Astrocyte (in vitro differentiated cells and primary cell): ENCODE results near the gene GSTK1. TPM values are rescaled to one million over a fixed set of nuclear protein-coding genes. Genes with fewer than 3 reads are reported as not detected.

Source experiments
- DNase-seq: peaks from one replicate; pipeline ENCODE4 v3.0.0-alpha.2; 2010; ENCODE audit warnings: low read depth
- FAIRE-seq: peaks from 2 replicates; lab custom pipeline; 2011; peaks lifted over from hg19 to GRCh38; lab: Jason Lieb, UNC
- H2AFZ ChIP-seq: 2 replicates; pipeline ENCODE4 v1.6.0; 2012; ENCODE audit warnings: low read depth, low read length, inconsistent platforms
- H3K27ac ChIP-seq: 2 replicates; pipeline ENCODE4 v1.5.1; 2011; ENCODE audit warnings: low read depth, low read length, inconsistent platforms
- H3K27me3 ChIP-seq: 2 replicates; pipeline ENCODE4 v1.6.0; 2011; ENCODE audit warnings: low read length, inconsistent platforms; ENCODE audit not compliant: insufficient read depth
- H3K36me3 ChIP-seq: 2 replicates; pipeline ENCODE4 v1.5.1; 2011; ENCODE audit warnings: low read length, inconsistent platforms; ENCODE audit not compliant: insufficient read depth
- H3K4me1 ChIP-seq: 2 replicates; pipeline ENCODE4 v1.5.1; 2011; ENCODE audit warnings: low read length, inconsistent platforms; ENCODE audit not compliant: insufficient read depth
- H3K4me2 ChIP-seq: 2 replicates; pipeline ENCODE4 v1.6.0; 2012; ENCODE audit warnings: low read length, inconsistent platforms
- H3K4me3 ChIP-seq: 2 replicates; pipeline ENCODE4 v1.5.1; 2011; ENCODE audit warnings: low read depth, mild to moderate bottlenecking, low read length, inconsistent platforms; ENCODE audit not compliant: insufficient read depth
- H3K79me2 ChIP-seq: 2 replicates; pipeline ENCODE4 v1.6.0; 2012; ENCODE audit warnings: mild to moderate bottlenecking, low read length, inconsistent platforms; ENCODE audit not compliant: insufficient read depth
- H3K9ac ChIP-seq: 2 replicates; pipeline ENCODE4 v1.6.0; 2012; ENCODE audit warnings: mild to moderate bottlenecking, low read length, inconsistent platforms
- H3K9me3 ChIP-seq: 2 replicates; pipeline ENCODE4 v1.5.1; 2012; ENCODE audit warnings: low read depth, mild to moderate bottlenecking, low read length, inconsistent platforms; ENCODE audit not compliant: insufficient read depth
- H4K20me1 ChIP-seq: 2 replicates; pipeline ENCODE4 v1.6.0; 2012; ENCODE audit warnings: low read length, inconsistent platforms; ENCODE audit not compliant: insufficient read depth
- H3K27ac Mint-ChIP-seq: one replicate; pipeline ENCODE4 v1.8.0; 2021; ENCODE audit warnings: mild to moderate bottlenecking, mixed read lengths; ENCODE audit not compliant: unreplicated experiment
- H3K27me3 Mint-ChIP-seq: one replicate; pipeline ENCODE4 v1.8.0; 2021; ENCODE audit warnings: low read depth, mixed read lengths; ENCODE audit not compliant: unreplicated experiment
- H3K36me3 Mint-ChIP-seq: one replicate; pipeline ENCODE4 v1.8.0; 2021; ENCODE audit warnings: low read depth, mixed read lengths; ENCODE audit not compliant: unreplicated experiment
- H3K4me1 Mint-ChIP-seq: one replicate; pipeline ENCODE4 v1.8.0; 2021; ENCODE audit warnings: low read depth, mixed read lengths; ENCODE audit not compliant: unreplicated experiment
- H3K4me3 Mint-ChIP-seq: one replicate; pipeline ENCODE4 v1.8.0; 2021; ENCODE audit warnings: mild to moderate bottlenecking, moderate library complexity, mixed read lengths; ENCODE audit not compliant: unreplicated experiment
- H3K9me3 Mint-ChIP-seq: one replicate; pipeline ENCODE4 v1.8.0; 2021; ENCODE audit warnings: mild to moderate bottlenecking, mixed read lengths; ENCODE audit not compliant: unreplicated experiment
- EZH2 ChIP-seq: IDR thresholded peaks from 2 replicates; pipeline ENCODE4 v1.6.1; 2012; ENCODE audit warnings: mild to moderate bottlenecking, low read length, inconsistent platforms; ENCODE audit not compliant: insufficient read depth
- total RNA-seq: library from RNA; stranded (reverse); gene quantifications from 2 replicates; pipeline ENCODE4 v1.2.1, GENCODE V29; 2021
- TF ChIP-seq, protein P1 (sequence below): IDR thresholded peaks from 2 replicates; pipeline ENCODE4 v1.5.1; 2011; ENCODE audit warnings: low read depth, mild to moderate bottlenecking, inconsistent platforms, low read length, moderate library complexity; ENCODE audit not compliant: insufficient read depth

Gene GSTK1
- total RNA-seq, 1 donor from 2014 or later: 97.5 TPM

DNA sequence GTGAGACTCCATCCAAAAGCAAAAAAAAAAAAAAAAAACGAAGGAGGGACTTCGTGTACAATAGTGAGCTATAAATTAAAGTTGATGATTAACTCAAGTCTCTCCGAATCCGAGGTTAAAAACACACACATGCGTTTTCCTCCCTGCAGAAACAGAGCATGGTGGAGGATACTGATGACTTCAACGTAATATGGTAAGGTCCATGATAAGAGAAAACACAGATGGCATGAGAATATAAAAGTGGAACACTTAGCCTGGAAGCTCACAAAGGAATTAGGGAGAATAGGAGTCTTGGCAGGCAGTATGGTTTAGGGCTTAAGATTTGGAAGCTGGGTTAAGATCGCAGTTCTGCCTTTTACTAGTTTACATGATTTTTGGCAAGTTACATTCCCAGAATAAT is 20.1 kb upstream of the GSTK1 start:
- no peak overlapping the region for H3K4me2 ChIP-seq
- no peaks in the 10 kb centered on the region for H3K36me3 ChIP-seq
- H3K9me3 ChIP-seq: no peaks in the 10 kb centered on the region
- H3K36me3 Mint-ChIP-seq: no peaks in the 10 kb centered on the region
- DNase-seq (no peak), FAIRE-seq (no peak)
- no peaks in the 10 kb centered on the region for H3K27me3 Mint-ChIP-seq
- H2AFZ ChIP-seq: no peak overlapping the region
- H3K4me3 ChIP-seq: no peak overlapping the region
- peaks cover 23% of the 10 kb centered on the region for H3K4me1 Mint-ChIP-seq
- H4K20me1 ChIP-seq: no peaks in the 10 kb centered on the region
- no peak overlapping the region for H3K27ac Mint-ChIP-seq
- peaks cover 6% of the 10 kb centered on the region for H3K4me1 ChIP-seq
- no peak overlapping the region for H3K4me3 Mint-ChIP-seq
- no peak overlapping the region for H3K9ac ChIP-seq
- H3K27me3 ChIP-seq: peaks cover 7% of the 10 kb centered on the region
- no peak overlapping the region for H3K27ac ChIP-seq
- no peaks in the 10 kb centered on the region for H3K9me3 Mint-ChIP-seq
- no peaks in the 10 kb centered on the region for H3K79me2 ChIP-seq
- TF ChIP-seq EZH2: no peak
- TF ChIP-seq, protein P1, sequence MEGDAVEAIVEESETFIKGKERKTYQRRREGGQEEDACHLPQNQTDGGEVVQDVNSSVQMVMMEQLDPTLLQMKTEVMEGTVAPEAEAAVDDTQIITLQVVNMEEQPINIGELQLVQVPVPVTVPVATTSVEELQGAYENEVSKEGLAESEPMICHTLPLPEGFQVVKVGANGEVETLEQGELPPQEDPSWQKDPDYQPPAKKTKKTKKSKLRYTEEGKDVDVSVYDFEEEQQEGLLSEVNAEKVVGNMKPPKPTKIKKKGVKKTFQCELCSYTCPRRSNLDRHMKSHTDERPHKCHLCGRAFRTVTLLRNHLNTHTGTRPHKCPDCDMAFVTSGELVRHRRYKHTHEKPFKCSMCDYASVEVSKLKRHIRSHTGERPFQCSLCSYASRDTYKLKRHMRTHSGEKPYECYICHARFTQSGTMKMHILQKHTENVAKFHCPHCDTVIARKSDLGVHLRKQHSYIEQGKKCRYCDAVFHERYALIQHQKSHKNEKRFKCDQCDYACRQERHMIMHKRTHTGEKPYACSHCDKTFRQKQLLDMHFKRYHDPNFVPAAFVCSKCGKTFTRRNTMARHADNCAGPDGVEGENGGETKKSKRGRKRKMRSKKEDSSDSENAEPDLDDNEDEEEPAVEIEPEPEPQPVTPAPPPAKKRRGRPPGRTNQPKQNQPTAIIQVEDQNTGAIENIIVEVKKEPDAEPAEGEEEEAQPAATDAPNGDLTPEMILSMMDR: no peak

DNA sequence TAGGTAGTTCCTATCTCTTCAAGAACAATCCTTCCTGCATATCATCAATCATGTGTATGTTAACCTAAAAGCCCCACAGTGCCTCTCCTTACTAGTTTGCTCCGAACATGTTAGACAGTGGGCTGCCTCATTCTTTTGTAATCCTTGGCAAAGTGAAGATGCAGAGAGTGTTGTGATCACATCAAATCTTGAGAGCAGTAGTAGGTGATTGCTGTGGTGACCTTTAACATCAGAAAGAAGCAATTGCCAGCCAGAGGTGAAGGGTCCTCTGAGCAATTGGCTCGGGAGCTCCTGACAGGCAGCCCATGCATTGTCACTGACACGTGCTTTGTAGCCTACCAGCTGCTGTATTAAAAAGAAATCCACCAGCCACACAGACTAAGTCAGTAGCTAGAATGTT is 19.6 kb upstream of the GSTK1 start:
- no peak overlapping the region for H3K27ac Mint-ChIP-seq
- Histone ChIP-seq H4K20me1 (no peaks in the 10 kb centered on the region), H3K9me3 (no peaks in the 10 kb centered on the region), H3K27me3 (peaks cover 7% of the 10 kb centered on the region), H3K9ac (no peak overlapping the region), H3K36me3 (no peaks in the 10 kb centered on the region), H3K4me1 (peaks cover 6% of the 10 kb centered on the region), H2AFZ (no peak overlapping the region), H3K27ac (no peak overlapping the region), H3K4me2 (no peak overlapping the region), H3K79me2 (no peaks in the 10 kb centered on the region), H3K4me3 (no peak overlapping the region)
- DNase-seq (no peak), FAIRE-seq (no peak)
- no peak overlapping the region for H3K4me3 Mint-ChIP-seq
- H3K4me1 Mint-ChIP-seq: peaks cover 23% of the 10 kb centered on the region
- no peak for TF ChIP-seq EZH2
- TF ChIP-seq, protein P1: no peak
- H3K27me3 Mint-ChIP-seq: no peaks in the 10 kb centered on the region
- no peaks in the 10 kb centered on the region for H3K9me3 Mint-ChIP-seq
- no peaks in the 10 kb centered on the region for H3K36me3 Mint-ChIP-seq

GRCh38 chr7:143244321-143244720 is 18.9 kb upstream of the GSTK1 start:
- H3K27me3 Mint-ChIP-seq: no peaks in the 10 kb centered on the region
- DNase-seq (no peak), FAIRE-seq (no peak)
- H3K27ac Mint-ChIP-seq: no peak overlapping the region
- H3K4me3 ChIP-seq: no peak overlapping the region
- H3K79me2 ChIP-seq: no peaks in the 10 kb centered on the region
- no peaks in the 10 kb centered on the region for H4K20me1 ChIP-seq
- TF ChIP-seq, protein P1: no peak
- TF ChIP-seq EZH2: no peak
- peaks cover 6% of the 10 kb centered on the region for H3K4me1 ChIP-seq
- H3K27me3 ChIP-seq: peaks cover 7% of the 10 kb centered on the region
- peaks cover 2% of the 10 kb centered on the region for H3K9me3 Mint-ChIP-seq
- H3K4me2 ChIP-seq: no peak overlapping the region
- no peak overlapping the region for H3K27ac ChIP-seq
- H3K4me3 Mint-ChIP-seq: no peak overlapping the region
- H2AFZ ChIP-seq: no peak overlapping the region
- H3K9me3 ChIP-seq: no peaks in the 10 kb centered on the region
- H3K9ac ChIP-seq: no peak overlapping the region
- H3K36me3 Mint-ChIP-seq: no peaks in the 10 kb centered on the region
- H3K4me1 Mint-ChIP-seq: peaks cover 16% of the 10 kb centered on the region
- H3K36me3 ChIP-seq: no peaks in the 10 kb centered on the region
